Activated CD4-positive, alpha-beta T cell treated with anti-CD3 and anti-CD28 coated beads, Interleukin-2, amount 50 U/mL, for 4 hours (primary cell): ENCODE measurements around the gene RBMS1.
A peak's percentile ranks its signal among the peaks of the same experiment; 100 is the strongest.

Experiments
- DNase-seq, 2 experiments: peaks; one replicate each; pipeline ENCODE4 v3.0.0-alpha.2; 2020

RBMS1 gene

GRCh38 chr2:160294339-160294803, 199.2 kb downstream of the RBMS1 start:
- peak; percentile 16 to 31 for DNase-seq

DNA sequence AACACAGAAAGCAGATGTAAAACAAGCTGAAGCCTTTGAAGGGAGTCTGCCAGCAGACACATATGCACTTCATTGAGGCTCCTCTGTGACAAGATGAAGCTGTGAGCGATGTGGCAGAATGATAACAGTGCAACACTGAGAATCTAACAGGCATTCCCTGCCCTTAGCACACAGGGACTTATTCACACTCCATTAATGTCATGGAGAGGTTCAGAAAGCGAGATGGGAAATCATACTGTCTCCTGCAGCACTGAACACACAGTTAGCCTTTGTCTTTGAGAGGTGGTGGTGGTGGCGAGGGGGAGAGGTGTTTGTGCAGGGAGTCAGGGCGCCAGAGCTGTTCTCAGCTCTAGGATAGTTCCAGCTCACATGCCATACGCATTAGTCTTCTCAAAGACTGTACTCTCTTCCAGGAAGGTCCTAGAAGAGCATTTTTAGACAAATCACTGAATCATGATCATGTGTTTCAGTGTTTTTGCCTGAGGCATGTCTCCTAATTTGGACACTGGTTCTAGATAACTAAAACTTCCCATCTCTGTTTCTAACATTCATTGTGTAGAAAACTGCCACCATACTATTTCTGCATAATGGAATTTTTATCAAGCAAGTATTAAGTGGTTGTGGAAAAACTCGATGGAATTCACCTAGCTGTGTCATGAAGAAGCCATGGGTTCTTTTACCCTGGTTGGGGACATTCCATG, 200.1 kb downstream of the RBMS1 start:
- no peak for DNase-seq

DNA sequence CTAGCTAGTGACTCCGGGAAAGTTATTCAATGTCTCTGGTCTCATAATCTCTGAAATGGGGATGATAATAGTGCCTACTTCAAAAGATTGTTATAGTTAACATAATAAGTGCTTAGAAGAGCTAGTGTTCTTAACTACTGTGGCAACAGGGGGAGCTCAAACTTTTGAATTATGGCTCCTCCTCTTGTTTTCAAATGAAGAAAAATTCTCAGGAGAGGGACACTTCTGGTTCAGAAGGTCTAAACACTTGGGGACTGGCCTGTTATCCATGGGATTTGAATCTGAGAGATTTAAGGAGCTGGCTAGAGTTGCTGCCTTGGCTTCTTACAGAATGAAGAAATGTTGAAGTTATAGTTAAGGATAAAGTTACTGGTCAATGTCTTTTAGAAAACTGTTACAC, 201.4 kb downstream of the RBMS1 start:
- no peak for DNase-seq

DNA sequence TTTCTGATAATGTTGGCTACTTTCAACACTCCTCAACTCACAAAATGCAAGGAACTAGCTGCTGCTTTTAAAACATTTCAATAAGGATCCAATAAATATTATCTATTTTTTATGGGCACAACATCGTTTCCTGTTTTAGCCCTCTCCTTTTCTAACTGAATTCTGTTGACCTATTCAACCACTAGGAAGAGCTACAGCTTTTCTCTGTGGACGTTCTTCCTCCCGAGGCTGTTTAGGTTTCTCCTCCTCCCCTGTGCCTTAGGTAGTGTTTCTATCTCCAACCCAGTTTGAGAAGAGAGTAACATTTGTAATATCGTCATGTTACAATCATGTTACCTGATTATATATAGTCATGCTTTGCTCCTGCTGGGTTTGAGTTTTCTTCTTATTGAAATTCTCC, 202.2 kb downstream of the RBMS1 start:
- DNase-seq, result no peak

DNA sequence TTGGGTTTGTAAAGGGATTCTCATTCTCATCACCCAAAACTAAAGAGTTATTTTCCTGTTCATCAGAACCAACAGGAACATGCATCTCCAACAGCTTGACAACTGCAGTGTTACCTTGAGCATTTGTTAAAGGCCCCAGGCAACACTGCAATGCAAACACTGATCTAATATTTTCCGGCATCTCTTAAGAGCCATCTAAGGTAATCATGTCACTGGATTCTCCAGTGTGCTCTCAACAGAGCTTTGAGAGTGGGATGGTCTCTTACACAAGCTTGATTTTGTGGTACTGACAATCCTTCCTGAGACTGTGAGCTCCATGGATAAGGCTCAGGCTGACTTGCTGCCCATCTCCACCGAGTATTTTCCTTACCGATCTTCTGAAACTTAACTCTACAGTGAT, 203.0 kb downstream of the RBMS1 start:
- no peak for DNase-seq

DNA sequence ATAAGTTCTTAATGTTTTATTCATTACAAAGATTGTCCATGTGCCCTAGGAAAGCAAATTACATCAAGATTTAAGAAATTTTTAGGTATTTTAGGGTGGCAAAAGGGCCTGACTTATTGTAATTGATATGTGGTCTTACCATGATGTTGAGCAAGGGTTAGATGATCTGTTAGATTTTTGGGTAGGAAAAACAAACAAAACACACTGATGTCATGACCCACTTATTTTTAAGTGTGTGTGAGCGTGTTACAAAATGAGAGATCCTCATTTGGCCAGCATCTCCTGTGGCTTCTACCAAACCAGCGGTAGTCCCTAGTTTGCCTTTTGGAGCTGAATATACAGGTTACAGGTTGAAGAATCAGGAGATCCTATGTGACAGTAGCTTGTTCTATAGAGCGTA, 203.8 kb downstream of the RBMS1 start:
- no peak for DNase-seq

DNA sequence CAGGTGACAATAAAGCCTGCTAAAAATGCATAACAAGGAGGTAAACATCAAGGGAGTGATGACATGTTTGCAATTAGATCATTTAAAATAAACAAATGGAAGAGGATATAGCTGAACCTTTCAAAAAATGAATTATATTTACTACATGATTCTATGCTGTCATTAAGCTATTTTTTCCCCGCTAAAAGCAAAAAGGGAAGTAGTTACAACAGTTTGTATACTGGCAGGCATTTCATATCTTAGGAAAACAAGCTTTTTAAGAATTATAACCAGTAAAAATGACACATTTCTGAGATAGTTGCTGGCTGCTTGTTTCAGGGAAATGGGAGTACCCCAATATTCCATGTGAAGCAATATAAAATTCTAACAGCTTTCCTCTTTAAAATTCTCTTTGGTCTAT, 204.5 kb downstream of the RBMS1 start:
- no peak for DNase-seq

DNA sequence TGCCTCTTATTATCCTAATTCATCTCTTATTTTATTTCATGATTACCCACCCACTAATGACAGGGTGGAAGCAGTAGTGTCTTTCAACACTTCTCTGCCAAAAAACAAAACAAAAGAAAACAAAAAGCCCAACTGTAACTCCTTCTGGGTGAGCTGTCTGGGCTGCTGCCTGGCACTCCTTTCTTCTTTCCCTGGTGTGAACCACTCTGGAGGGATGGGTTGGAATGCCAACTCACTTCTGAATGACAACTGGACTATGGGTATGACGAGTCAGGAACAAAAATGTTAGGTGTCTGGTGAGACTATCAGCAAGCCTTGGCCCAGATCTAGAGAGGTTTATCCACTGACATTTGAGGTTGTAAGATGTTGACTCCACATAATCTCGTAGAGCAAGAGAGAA, 205.3 kb downstream of the RBMS1 start:
- no peak for DNase-seq

- no peak for DNase-seq
Measured at GRCh38 chr2:160287476-160287875, 206.1 kb downstream of the RBMS1 start.

DNA sequence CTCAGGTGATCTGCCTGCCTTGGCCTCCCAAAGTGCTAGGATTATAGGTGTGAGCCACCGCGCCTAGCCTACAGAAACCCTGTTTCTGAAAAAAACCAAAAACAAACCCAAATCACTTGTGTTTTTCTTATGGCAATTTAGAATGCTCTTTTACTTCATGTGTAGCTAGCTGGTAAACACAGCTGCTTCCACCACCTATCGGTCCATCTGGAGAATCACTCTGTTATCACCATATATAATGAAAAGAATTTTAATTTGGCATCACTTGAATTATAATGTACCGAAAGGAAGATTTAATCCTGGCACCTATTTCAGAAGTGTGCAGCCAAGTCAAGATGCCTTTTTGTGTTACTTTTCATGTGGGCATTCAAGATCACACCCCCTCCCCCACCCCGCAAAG, 207.1 kb downstream of the RBMS1 start:
- DNase-seq, result no peak

DNA sequence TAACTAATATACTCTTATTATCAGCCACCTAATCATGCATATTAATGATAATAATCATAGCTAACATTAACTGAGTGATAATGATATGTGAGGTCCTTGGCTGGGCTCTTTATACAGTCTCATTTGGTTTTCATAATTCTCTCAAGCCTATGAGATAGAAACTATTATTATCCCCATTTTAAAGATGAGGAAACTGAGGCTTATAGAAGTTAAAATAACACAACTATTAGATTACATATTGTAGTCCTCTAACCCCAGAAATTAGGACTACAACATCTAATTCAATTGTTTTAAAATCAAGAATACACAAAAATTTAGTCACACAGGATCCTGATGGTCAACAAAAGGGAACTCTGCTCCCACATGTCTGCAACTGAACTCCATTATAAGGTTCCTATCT, 209.9 kb downstream of the RBMS1 start:
- no peak for DNase-seq

- no peak for DNase-seq
Measured at GRCh38 chr2:160282063-160282580, 211.5 kb downstream of the RBMS1 start.

DNA sequence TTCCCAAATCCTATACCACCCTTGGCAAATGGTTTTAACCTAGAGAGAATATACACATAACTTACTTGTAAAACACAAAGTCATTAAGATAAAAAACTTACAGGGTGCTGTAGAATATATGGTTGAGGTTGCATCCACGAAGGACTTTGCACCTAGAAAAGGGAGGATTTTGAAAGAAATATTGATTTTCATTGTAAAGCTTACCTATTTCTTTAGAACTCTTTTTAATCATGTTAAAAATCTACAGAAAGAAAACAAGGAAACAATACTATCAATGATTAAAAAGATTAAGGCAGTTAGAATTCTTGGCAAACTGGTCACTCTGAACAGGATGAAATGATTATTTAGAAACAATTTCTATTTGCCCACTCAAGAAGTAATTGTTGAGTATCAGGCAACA, 212.4 kb downstream of the RBMS1 start:
- DNase-seq, result no peak

DNA sequence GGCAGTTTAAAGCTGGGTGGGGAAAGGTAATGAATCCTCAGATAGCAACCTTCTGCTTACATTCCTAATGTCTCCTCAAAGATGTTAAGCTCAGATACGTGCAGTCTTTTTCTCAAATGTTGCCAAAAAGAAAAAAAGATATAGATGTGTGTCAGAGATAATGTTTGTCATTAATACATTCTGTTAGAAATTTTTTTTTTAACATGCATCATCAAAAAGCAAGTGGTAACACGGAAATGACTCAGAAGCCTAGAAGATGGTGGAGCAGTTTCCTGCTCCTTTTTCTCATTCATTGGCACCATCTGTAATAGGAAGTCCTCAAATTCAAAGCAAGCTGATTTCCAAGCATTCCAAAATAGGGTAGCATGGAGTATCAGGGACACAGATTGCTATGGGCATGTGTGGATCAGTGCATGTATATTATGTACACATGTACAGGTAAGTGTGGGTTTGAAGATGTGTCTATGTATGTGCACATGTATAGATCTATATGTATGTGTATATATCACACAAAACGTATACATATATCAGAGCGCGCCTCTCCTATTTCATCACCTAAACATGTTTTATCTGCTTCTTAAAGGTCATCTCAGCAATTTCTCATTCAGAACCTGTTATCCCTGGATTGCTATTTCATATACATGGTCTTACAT, 213.7 kb downstream of the RBMS1 start:
- no peak for DNase-seq

GRCh38 chr2:160278879-160279177, 214.8 kb downstream of the RBMS1 start:
- DNase-seq, result no peak

- DNase-seq, result no peak
Measured at GRCh38 chr2:160278101-160278878, 215.3 kb downstream of the RBMS1 start.

DNA sequence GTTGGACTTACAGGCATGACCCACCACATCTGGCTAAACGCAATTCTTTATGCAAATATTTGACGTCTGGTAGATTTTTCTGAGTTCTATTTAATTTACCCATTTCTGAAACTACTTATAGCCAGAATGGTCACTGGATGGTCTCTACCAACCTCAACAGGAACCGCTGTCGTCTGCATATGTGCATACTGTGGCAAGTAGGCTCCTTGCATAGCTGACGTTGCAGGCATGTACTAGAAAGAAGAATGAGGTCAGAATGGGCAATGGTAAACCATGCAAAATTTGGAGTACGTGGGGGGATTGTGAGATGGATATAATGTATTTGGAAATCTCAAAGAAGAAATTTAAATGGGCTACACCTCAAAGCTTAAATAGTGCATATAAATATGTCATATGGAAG, 216.5 kb downstream of the RBMS1 start:
- no peak for DNase-seq

DNA sequence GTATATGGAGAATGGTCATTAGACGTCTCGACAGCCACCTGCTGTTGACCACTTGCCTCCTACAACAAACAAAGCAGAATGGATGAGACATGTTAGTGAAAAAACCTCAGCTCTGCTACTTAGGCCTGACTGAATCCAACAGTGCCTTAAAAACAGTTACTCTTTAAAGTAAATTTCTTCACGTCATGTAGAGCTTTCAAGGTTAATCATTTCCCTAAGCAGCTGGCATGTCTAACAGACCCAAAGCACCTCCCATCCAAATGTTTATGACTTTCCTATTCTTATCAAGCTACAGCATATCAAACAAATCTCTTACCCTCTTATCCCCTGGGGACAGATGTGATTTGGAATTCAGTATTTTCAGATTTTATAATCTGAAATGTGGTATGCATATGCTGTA, 218.0 kb downstream of the RBMS1 start:
- no peak for DNase-seq

- DNase-seq, result no peak
Measured at GRCh38 chr2:160271171-160272086, 222.2 kb downstream of the RBMS1 start.

DNA sequence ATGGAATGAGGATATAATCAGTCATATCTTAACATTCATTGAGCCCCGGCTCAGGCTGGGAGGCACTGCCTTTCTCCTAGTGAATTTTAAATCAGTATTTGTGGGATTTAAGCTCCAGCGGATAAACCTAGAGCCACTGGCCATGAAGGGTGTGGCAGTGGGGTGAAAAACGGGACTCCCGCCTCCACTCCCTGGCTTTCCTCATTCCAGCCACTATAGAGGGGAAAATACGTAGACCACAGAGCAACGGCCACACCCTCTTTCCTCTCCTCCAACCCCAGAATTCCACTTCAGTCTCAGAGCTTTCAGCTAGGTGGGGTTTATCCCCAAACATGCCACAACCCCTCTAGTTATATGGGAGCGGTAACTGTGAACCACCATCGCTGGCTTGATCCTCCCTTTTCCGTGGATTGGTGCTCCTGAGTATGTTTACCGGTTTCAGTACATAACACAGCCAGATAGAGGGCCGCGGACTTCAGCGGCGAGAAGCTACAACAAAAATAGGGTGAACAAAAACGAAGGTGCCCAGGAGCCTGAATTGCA, 223.0 kb downstream of the RBMS1 start:
- no peak for DNase-seq

DNA sequence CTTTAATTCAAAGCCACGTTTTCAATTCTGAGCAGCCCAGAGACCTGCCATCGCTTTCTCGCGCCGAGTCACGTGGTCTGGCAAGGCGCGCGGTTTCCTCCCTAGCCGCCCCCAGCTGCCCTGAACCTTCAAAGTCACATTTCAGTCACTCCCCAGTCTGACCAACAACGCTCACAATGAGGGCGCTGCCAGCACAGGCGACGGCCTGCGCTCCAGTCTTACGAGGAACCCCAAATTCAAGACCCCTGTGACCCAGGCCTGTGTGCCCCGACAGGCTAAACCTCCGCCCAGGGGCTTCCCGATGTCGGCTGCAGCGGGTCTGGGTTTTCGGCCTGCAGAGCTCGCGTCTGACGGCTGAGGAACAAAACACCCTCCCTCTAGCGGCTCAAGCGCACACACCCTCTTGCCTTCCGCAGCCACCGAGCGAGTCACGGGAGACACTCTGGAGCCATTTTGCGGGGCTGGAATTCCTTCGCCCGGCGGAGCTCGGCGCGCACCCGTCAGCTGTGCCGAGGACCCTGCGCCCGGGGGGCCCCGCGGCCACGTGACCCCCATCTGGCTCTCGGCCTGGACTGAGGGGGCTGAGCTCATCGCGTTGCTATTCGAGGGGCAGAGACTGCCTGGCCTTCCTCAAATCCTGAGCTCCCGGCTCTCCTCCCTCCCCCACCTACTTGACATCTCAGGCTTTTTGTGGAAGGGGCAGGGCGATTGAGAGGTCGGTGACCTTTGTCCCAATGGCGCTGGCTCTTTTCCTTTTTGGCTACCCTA, 223.6 kb downstream of the RBMS1 start:
- DNase-seq, result peak; percentile 59 to 65

GRCh38 chr2:160269365-160269764, 224.2 kb downstream of the RBMS1 start:
- no peak for DNase-seq
